ENCODE data around the gene MAPK7. TPM values are rescaled to one million over a fixed set of nuclear protein-coding genes. Genes with fewer than 3 reads are reported as not detected.

The MAPK7 gene
- total and polyA plus RNA-seq, 2 of the 8 experiments (the other 6 are each of a cell fraction or from before 2014, with no cell fraction given): 15.2 to 28.1 TPM

- TF ChIP-seq, protein P1, sequence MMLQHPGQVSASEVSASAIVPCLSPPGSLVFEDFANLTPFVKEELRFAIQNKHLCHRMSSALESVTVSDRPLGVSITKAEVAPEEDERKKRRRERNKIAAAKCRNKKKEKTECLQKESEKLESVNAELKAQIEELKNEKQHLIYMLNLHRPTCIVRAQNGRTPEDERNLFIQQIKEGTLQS (IDR thresholded peaks at IDR 0.05; ENCODE audit: insufficient read depth, low read depth, low read length): no peak
- TF ChIP-seq TAF1 (IDR thresholded peaks at IDR 0.05; ENCODE audit: low read depth, low read length) (no peak), GABPA (IDR thresholded peaks at IDR 0.05; ENCODE audit: borderline replicate concordance, insufficient read depth, low read length) (no peak), NANOG (IDR thresholded peaks at IDR 0.05; ENCODE audit: insufficient read depth, low read depth, low read length, poor library complexity, severe bottlenecking) (no peak), SIRT6 (IDR thresholded peaks at IDR 0.05; ENCODE audit: low read length) (no peak)
- TF ChIP-seq, protein P2, sequence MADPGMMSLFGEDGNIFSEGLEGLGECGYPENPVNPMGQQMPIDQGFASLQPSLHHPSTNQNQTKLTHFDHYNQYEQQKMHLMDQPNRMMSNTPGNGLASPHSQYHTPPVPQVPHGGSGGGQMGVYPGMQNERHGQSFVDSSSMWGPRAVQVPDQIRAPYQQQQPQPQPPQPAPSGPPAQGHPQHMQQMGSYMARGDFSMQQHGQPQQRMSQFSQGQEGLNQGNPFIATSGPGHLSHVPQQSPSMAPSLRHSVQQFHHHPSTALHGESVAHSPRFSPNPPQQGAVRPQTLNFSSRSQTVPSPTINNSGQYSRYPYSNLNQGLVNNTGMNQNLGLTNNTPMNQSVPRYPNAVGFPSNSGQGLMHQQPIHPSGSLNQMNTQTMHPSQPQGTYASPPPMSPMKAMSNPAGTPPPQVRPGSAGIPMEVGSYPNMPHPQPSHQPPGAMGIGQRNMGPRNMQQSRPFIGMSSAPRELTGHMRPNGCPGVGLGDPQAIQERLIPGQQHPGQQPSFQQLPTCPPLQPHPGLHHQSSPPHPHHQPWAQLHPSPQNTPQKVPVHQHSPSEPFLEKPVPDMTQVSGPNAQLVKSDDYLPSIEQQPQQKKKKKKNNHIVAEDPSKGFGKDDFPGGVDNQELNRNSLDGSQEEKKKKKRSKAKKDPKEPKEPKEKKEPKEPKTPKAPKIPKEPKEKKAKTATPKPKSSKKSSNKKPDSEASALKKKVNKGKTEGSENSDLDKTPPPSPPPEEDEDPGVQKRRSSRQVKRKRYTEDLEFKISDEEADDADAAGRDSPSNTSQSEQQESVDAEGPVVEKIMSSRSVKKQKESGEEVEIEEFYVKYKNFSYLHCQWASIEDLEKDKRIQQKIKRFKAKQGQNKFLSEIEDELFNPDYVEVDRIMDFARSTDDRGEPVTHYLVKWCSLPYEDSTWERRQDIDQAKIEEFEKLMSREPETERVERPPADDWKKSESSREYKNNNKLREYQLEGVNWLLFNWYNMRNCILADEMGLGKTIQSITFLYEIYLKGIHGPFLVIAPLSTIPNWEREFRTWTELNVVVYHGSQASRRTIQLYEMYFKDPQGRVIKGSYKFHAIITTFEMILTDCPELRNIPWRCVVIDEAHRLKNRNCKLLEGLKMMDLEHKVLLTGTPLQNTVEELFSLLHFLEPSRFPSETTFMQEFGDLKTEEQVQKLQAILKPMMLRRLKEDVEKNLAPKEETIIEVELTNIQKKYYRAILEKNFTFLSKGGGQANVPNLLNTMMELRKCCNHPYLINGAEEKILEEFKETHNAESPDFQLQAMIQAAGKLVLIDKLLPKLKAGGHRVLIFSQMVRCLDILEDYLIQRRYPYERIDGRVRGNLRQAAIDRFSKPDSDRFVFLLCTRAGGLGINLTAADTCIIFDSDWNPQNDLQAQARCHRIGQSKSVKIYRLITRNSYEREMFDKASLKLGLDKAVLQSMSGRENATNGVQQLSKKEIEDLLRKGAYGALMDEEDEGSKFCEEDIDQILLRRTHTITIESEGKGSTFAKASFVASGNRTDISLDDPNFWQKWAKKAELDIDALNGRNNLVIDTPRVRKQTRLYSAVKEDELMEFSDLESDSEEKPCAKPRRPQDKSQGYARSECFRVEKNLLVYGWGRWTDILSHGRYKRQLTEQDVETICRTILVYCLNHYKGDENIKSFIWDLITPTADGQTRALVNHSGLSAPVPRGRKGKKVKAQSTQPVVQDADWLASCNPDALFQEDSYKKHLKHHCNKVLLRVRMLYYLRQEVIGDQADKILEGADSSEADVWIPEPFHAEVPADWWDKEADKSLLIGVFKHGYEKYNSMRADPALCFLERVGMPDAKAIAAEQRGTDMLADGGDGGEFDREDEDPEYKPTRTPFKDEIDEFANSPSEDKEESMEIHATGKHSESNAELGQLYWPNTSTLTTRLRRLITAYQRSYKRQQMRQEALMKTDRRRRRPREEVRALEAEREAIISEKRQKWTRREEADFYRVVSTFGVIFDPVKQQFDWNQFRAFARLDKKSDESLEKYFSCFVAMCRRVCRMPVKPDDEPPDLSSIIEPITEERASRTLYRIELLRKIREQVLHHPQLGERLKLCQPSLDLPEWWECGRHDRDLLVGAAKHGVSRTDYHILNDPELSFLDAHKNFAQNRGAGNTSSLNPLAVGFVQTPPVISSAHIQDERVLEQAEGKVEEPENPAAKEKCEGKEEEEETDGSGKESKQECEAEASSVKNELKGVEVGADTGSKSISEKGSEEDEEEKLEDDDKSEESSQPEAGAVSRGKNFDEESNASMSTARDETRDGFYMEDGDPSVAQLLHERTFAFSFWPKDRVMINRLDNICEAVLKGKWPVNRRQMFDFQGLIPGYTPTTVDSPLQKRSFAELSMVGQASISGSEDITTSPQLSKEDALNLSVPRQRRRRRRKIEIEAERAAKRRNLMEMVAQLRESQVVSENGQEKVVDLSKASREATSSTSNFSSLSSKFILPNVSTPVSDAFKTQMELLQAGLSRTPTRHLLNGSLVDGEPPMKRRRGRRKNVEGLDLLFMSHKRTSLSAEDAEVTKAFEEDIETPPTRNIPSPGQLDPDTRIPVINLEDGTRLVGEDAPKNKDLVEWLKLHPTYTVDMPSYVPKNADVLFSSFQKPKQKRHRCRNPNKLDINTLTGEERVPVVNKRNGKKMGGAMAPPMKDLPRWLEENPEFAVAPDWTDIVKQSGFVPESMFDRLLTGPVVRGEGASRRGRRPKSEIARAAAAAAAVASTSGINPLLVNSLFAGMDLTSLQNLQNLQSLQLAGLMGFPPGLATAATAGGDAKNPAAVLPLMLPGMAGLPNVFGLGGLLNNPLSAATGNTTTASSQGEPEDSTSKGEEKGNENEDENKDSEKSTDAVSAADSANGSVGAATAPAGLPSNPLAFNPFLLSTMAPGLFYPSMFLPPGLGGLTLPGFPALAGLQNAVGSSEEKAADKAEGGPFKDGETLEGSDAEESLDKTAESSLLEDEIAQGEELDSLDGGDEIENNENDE (IDR thresholded peaks at IDR 0.05; ENCODE audit: insufficient replicate concordance, low read length): no peak
These were observed 13.4 kb upstream of the MAPK7 start (continued) for GRCh38 chr17:19364699-19365498.

Measured in H1 (cell line).